Eye (tissue), 1 donor: ENCODE measurements around the gene NEDD8.
A peak's percentile ranks its signal among the peaks of the same experiment; 100 is the strongest.

Experiments
- DNase-seq: peaks from one replicate; pipeline ENCODE4 v3.0.0-alpha.2; 2015

Gene NEDD8

GRCh38 chr14:24232121-24232644 lies at the start of gene NEDD8:
Gene NEDD8 (minus strand): TSS chr14:24232367. CDS start chr14:24232267, 100 bp downstream.
- DNase-seq: peak; percentile 97

GRCh38 chr14:24281636-24282035 lies 49.5 kb upstream of the NEDD8 start:
- no peak for DNase-seq

- no peak for DNase-seq
These were observed 48.8 kb upstream of the NEDD8 start for GRCh38 chr14:24280797-24281460.

- DNase-seq: no peak
These were observed 47.4 kb upstream of the NEDD8 start for GRCh38 chr14:24279301-24280186.

- no peak for DNase-seq
These were observed 46.3 kb upstream of the NEDD8 start for GRCh38 chr14:24278424-24278823.

GRCh38 chr14:24277606-24278321 lies 45.6 kb upstream of the NEDD8 start:
- no peak for DNase-seq

- DNase-seq: no peak
These were observed 44.9 kb upstream of the NEDD8 start for GRCh38 chr14:24277071-24277470.

GRCh38 chr14:24274101-24274543 lies 42.0 kb upstream of the NEDD8 start:
- no peak for DNase-seq

GRCh38 chr14:24273422-24273998 lies 41.3 kb upstream of the NEDD8 start:
- DNase-seq: no peak

GRCh38 chr14:24272467-24272866 lies 40.3 kb upstream of the NEDD8 start:
- DNase-seq: no peak

GRCh38 chr14:24271834-24272263 lies 39.7 kb upstream of the NEDD8 start:
- DNase-seq: no peak

GRCh38 chr14:24271134-24271833 lies 39.1 kb upstream of the NEDD8 start, which contains the start of gene RABGGTA:
Gene RABGGTA (minus strand): TSS chr14:24271597. CDS start chr14:24271115, 482 bp downstream.
- peak; percentile 95 for DNase-seq

GRCh38 chr14:24270537-24271133 lies 38.5 kb upstream of the NEDD8 start:
- DNase-seq: no peak

GRCh38 chr14:24269910-24270536 lies 37.9 kb upstream of the NEDD8 start:
- no peak for DNase-seq

GRCh38 chr14:24269368-24269767 lies 37.2 kb upstream of the NEDD8 start:
- DNase-seq: no peak

- no peak for DNase-seq
These were observed 36.1 kb upstream of the NEDD8 start for GRCh38 chr14:24268225-24268624.

- no peak for DNase-seq
These were observed 35.3 kb upstream of the NEDD8 start for GRCh38 chr14:24267516-24267915.

- DNase-seq: no peak
These were observed 34.4 kb upstream of the NEDD8 start for GRCh38 chr14:24266344-24267244.

GRCh38 chr14:24264298-24264697 lies 32.1 kb upstream of the NEDD8 start:
- no peak for DNase-seq

- DNase-seq: no peak
These were observed 31.7 kb upstream of the NEDD8 start for GRCh38 chr14:24263848-24264247.
